ENCODE data around the gene IRF2BPL. TPM values are rescaled to one million over a fixed set of nuclear protein-coding genes. Genes with fewer than 3 reads are reported as not detected.

Gene IRF2BPL
- polyA plus RNA-seq, 1 experiment: 17.6 TPM

DNA sequence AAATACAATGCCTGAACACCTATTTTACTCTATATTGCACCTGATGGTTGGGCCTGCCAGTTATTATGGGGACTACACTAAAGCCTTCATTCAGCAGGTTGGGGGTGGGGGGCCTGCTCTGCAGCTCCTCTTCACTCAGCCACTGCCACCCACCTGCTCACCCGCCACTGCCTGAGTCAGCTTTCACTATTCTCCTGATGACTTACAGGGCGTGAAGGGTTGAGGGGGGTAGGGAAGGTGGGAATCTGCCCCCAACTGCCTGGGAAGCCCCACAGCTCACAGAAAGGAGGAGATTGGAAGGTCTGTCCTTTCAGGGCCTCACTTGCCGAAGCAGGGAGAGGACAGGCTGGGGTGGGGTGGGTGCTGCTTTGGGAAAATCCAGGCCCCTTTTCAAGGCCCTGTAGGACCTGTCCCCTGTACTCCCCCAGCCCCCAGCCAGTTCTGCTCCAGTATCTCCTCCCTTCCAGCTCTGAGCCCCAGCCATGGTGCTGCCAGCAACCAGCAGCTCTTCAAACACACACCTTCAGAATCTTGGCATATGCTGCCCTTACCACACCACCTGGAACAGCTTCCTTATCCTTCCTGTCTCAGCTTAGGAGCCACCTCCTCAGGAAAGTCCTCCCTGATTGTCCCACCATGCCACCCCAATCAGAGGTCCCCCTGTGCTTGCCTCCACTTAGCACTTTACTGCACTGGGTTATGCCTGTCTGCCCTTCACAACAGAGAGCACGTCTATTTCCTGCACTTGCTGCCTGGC, 33.1 kb downstream of the IRF2BPL start:
- no peaks in the 10 kb centered on the region for H3K27me3 ChIP-seq (ENCODE audit: control insufficient read depth, insufficient read depth, low read length)
- ChIA-PET POLR2A (no interaction called here), CTCF (interaction anchor here (0.7 kb wide), 1 partner anchor 9 kb away, joined by 3 read pairs; no protein-coding TSS in a partner anchor)
- H3K36me3 ChIP-seq (ENCODE audit: control insufficient read depth, insufficient read depth, low read length): no peaks in the 10 kb centered on the region
- DNase-seq (ENCODE audit: low read depth): no peak
- TF ChIP-seq CTCF (IDR thresholded peaks at IDR 0.05; ENCODE audit: insufficient read depth, low read depth, low read length): no peak
- H3K4me3 ChIP-seq (ENCODE audit: low read depth, low read length): no peak overlapping the region

GRCh38 chr14:76993752-76994151, 34.8 kb downstream of the IRF2BPL start:
- no peaks in the 10 kb centered on the region for H3K27me3 ChIP-seq (ENCODE audit: control insufficient read depth, insufficient read depth, low read length)
- no peaks in the 10 kb centered on the region for H3K36me3 ChIP-seq (ENCODE audit: control insufficient read depth, insufficient read depth, low read length)
- ChIA-PET CTCF (interaction anchor here (0.7 to 1.3 kb wide), 2 partner anchors 9 to 1640 kb away, joined by 3 to 7 read pairs; no protein-coding TSS in a partner anchor), POLR2A (no interaction called here)
- no peak overlapping the region for H3K4me3 ChIP-seq (ENCODE audit: low read depth, low read length)
- no peak for DNase-seq (ENCODE audit: low read depth)
- TF ChIP-seq CTCF (IDR thresholded peaks at IDR 0.05; ENCODE audit: insufficient read depth, low read depth, low read length): no peak

DNA sequence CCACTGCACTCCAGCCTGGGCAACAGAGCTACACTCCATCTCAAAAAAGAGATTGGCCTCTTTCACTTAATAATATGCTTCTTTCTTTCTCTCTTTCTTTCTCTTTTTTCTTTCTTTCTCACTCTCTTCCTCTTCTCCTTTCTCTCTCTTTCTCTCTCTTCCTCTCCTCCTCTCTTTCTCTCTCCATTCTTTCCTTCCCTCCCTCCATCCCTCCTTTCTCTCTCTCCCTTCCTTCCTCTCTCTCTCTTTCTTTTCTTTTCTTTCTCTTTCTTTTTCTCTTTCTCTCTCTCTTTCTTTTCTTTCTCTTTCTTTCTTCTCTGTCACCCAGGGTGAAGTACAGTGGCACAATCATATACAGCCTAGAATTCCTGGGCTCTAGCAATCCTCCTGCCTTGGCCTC, 38.4 kb downstream of the IRF2BPL start:
- CTCF ChIA-PET: no interaction called here
- POLR2A ChIA-PET: no interaction called here

GRCh38 chr14:76987956-76988520, 40.5 kb downstream of the IRF2BPL start:
- ChIA-PET CTCF (interaction anchor here (0.6 to 1.2 kb wide), 4 partner anchors 34 to 76 kb away, joined by 3 to 4 read pairs (median 3); no protein-coding TSS in a partner anchor), POLR2A (interaction anchor here (0.6 kb wide), 1 partner anchor 34 kb away, joined by 3 read pairs; no protein-coding TSS in a partner anchor)
- no peak for TF ChIP-seq CTCF (IDR thresholded peaks at IDR 0.05; ENCODE audit: insufficient read depth, low read depth, low read length)
- Histone ChIP-seq H3K36me3 (ENCODE audit: control insufficient read depth, insufficient read depth, low read length) (no peaks in the 10 kb centered on the region), H3K4me3 (ENCODE audit: low read depth, low read length) (no peak overlapping the region), H3K27me3 (ENCODE audit: control insufficient read depth, insufficient read depth, low read length) (no peaks in the 10 kb centered on the region)
- DNase-seq (ENCODE audit: low read depth): no peak

More for the DNA sequence above, 38.4 kb downstream of the IRF2BPL start:
- no peak for DNase-seq (ENCODE audit: low read depth)
- Histone ChIP-seq H3K36me3 (ENCODE audit: control insufficient read depth, insufficient read depth, low read length) (no peaks in the 10 kb centered on the region), H3K4me3 (ENCODE audit: low read depth, low read length) (no peak overlapping the region), H3K27me3 (ENCODE audit: control insufficient read depth, insufficient read depth, low read length) (no peaks in the 10 kb centered on the region)
- no peak for TF ChIP-seq CTCF (IDR thresholded peaks at IDR 0.05; ENCODE audit: insufficient read depth, low read depth, low read length)

DNA sequence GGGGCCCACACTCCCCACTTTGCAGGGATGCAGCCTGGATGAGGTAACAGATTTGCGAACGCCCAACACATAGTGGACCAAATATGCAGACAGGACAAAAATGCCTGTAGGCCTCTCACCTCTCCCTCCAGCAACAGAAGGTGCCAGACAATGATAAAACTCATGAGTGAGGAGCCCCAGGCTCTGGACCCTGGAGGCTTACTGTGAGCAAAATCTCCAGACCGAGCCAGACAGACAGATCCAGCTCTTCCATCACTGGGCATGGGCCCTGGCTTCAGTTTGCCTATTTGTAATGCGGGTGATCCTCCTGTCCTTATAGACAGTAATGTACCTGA, 42.3 kb downstream of the IRF2BPL start:
- no peak for TF ChIP-seq CTCF (IDR thresholded peaks at IDR 0.05; ENCODE audit: insufficient read depth, low read depth, low read length)
- no peaks in the 10 kb centered on the region for H3K36me3 ChIP-seq (ENCODE audit: control insufficient read depth, insufficient read depth, low read length)
- no peak overlapping the region for H3K4me3 ChIP-seq (ENCODE audit: low read depth, low read length)
- H3K27me3 ChIP-seq (ENCODE audit: control insufficient read depth, insufficient read depth, low read length): no peaks in the 10 kb centered on the region
- DNase-seq (ENCODE audit: low read depth): no peak
- CTCF ChIA-PET: interaction anchor here (2.4 kb wide), 1 partner anchor 10 kb away, joined by 6 read pairs; no protein-coding TSS in a partner anchor
- POLR2A ChIA-PET: interaction anchor here (0.5 kb wide), 1 partner anchor 43 kb away, joined by 8 read pairs; no protein-coding TSS in a partner anchor
